ENCODE measurements around the gene HDGFL2. TPM values are rescaled to one million over a fixed set of nuclear protein-coding genes. Genes with fewer than 3 reads are reported as not detected.

HDGFL2 gene
- total and polyA plus RNA-seq, 2 of the 8 experiments (the other 6 are each of a cell fraction or from before 2014, with no cell fraction given): 31.1 to 106 TPM

GRCh38 chr19:4473011-4473762 lies 1.1 kb downstream of the HDGFL2 start:
- Histone ChIP-seq H2AFZ (ENCODE audit: low read length) (no peak overlapping the region), H3K56ac (replicated peaks; ENCODE audit: insufficient read length, low read depth, low read length) (no peak overlapping the region), H4K91ac (replicated peaks; ENCODE audit: insufficient read length, low read length) (no peak overlapping the region), H2BK12ac (ENCODE audit: low read depth, low read length) (no peak overlapping the region), H2AK5ac (ENCODE audit: low read depth, low read length) (no peak overlapping the region; the same call in 1 of the 2 replicates), H3K9ac (replicated peaks in 1 of 4; ENCODE audit: extremely low read depth in 1 of 4, low read depth in 3 of 4, low read length in 3 of 4) (peak overlapping the region; percentile 34 to 85 (median 58); a peak in 6 of 7 replicates), H2BK120ac (replicated peaks; ENCODE audit: low read depth, low read length) (no peak overlapping the region), H4K5ac (ENCODE audit: insufficient read length, low read depth, low read length) (peak overlapping the region; percentile 10), H4K20me1 (replicated peaks in 1 of 2; ENCODE audit: control insufficient read depth in 1 of 2, insufficient read depth in 2 of 2, low read length in 2 of 2) (peaks cover 0 to 14% of the 10 kb centered on the region in 2 experiments), H3K4me2 (ENCODE audit: insufficient read depth in 1 of 2, low read depth in 2 of 2, low read length in 2 of 2) (peak overlapping the region; percentile 81 to 95), H3K18ac (ENCODE audit: extremely low read depth, low read length) (no peak overlapping the region), H3K27ac (ENCODE audit: low read depth, low read length) (no peak overlapping the region; the same call in 1 of the 2 replicates), H3K23ac (ENCODE audit: insufficient read length) (no peak overlapping the region), H3K4me3 (ENCODE audit: extremely low read depth in 1 of 4, insufficient read depth in 2 of 4, low read depth in 3 of 4, low read length in 4 of 4) (peak overlapping the region; percentile 69 to 99 (median 74)), H3K4ac (replicated peaks; ENCODE audit: insufficient read length, low read depth, low read length) (no peak overlapping the region), H4K8ac (ENCODE audit: extremely low read depth, insufficient read depth, low read length) (no peak overlapping the region; the same call in 1 of the 2 replicates), H3K14ac (ENCODE audit: insufficient read length) (no peak overlapping the region), H2BK20ac (ENCODE audit: low read length) (no peak overlapping the region), H3K4me1 (replicated peaks in 1 of 4; ENCODE audit: control insufficient read depth in 3 of 4, insufficient read depth in 4 of 4, low read length in 3 of 4) (peaks cover 0 to 16% (median 11%) of the 10 kb centered on the region in 4 experiments; a peak in 5 of 7 replicates), H3K27me3 (replicated peaks in 1 of 4; ENCODE audit: control insufficient read depth in 3 of 4, extremely low read depth in 1 of 4, insufficient read depth in 3 of 4, low read length in 3 of 4) (no peaks in the 10 kb centered on the region; a peak in 1 of 7 replicates), H3K79me2 (ENCODE audit: control insufficient read depth in 1 of 2, insufficient read depth in 2 of 2, low read length in 2 of 2) (peaks cover 14 to 35% of the 10 kb centered on the region in 2 experiments; a peak in 3 of 4 replicates), H3K36me3 (ENCODE audit: control insufficient read depth in 2 of 4, insufficient read depth in 4 of 4, low read length in 3 of 4) (peaks cover 6 to 21% (median 14%) of the 10 kb centered on the region in 4 experiments; a peak in 7 of 8 replicates), H3K9me3 (ENCODE audit: insufficient read depth in 2 of 2, low read depth in 1 of 2, low read length in 1 of 2) (no peaks in the 10 kb centered on the region), H2BK15ac (ENCODE audit: low read length) (no peak overlapping the region), H2BK5ac (ENCODE audit: low read depth, low read length) (no peak overlapping the region), H3K23me2 (ENCODE audit: low read depth, low read length) (peaks cover 22% of the 10 kb centered on the region), H3K79me1 (ENCODE audit: low read depth, low read length) (peaks cover 14% of the 10 kb centered on the region; the same call in 1 of the 2 replicates)
- POLR2A ChIA-PET (ENCODE audit: partially characterized antibody): interaction anchor here (0.6 to 2.9 kb wide), 11 partner anchors 8 to 296 kb away, joined by 3 to 10 read pairs (median 4); partner anchors contain the start of genes PLIN4 and UBXN6
- WGBS, 2 experiments (ENCODE audit: extremely low coverage in 1 of 2, insufficient coverage in 1 of 2, insufficient read length in 1 of 2, insufficient replicate concordance in 2 of 2, low coverage in 1 of 2, low lambda C conversion rate in 2 of 2, missing lambda C conversion rate in 1 of 2): 36% methylated on average over 20 of the region's 25 CpGs; no CpG with 5 or more reads in 1 of the 2 experiments
- no peak for DNase-seq (ENCODE audit: low read depth in 1 of 2, low spot score in 2 of 2)
- FAIRE-seq: no peak
- CTCF ChIA-PET (ENCODE audit: partially characterized antibody): interaction anchor here (2.1 kb wide), 1 partner anchor 19 kb away, joined by 5 read pairs; no protein-coding TSS in a partner anchor
- TF ChIP-seq GTF2F1 (IDR thresholded peaks at IDR 0.05; ENCODE audit: borderline replicate concordance, low read depth, low read length) (no peak), TAF1 (IDR thresholded peaks at IDR 0.05; ENCODE audit: low read depth, low read length) (no peak), TAF7 (optimal IDR thresholded peaks at IDR 0.05; ENCODE audit: borderline replicate concordance, low read depth, low read length) (no peak), ASH2L (IDR thresholded peaks at IDR 0.05; ENCODE audit: low read length) (no peak), SUZ12 (IDR thresholded peaks at IDR 0.05; ENCODE audit: low read length) (no peak), BACH1 (IDR thresholded peaks at IDR 0.05; ENCODE audit: low read length) (no peak), RXRA (IDR thresholded peaks at IDR 0.05; ENCODE audit: insufficient read depth, low read depth, low read length) (no peak), CBX5 (IDR thresholded peaks at IDR 0.05; ENCODE audit: low read depth, low read length) (no peak), POLR2A (IDR thresholded peaks at IDR 0.05; ENCODE audit: control extremely low read depth in 1 of 2, low read depth in 2 of 2, low read length in 2 of 2) (no peak), TEAD4 (IDR thresholded peaks at IDR 0.05; ENCODE audit: low read depth, low read length) (no peak), NANOG (IDR thresholded peaks at IDR 0.05; ENCODE audit: insufficient read depth, low read depth, low read length, poor library complexity, severe bottlenecking) (no peak), CEBPB (IDR thresholded peaks at IDR 0.05; ENCODE audit: low read depth, low read length) (no peak), SIX5 (IDR thresholded peaks at IDR 0.05; ENCODE audit: low read depth, low read length) (no peak)
